Fibroblast of skin of abdomen (primary cell): Measurements from ENCODE around the gene GRIA1.

Experiments used
- DNase-seq: peaks from one replicate; pipeline ENCODE4 v3.0.0-alpha.2; 2013

The GRIA1 gene

GRCh38 chr5:153783362-153783658, 292.8 kb downstream of the GRIA1 start:
- DNase-seq: no peak

- no peak for DNase-seq
Observed at GRCh38 chr5:153784277-153784676, 293.8 kb downstream of the GRIA1 start.

GRCh38 chr5:153791339-153791738, 300.9 kb downstream of the GRIA1 start:
- DNase-seq: no peak

GRCh38 chr5:153792305-153792704, 301.8 kb downstream of the GRIA1 start:
- no peak for DNase-seq

- DNase-seq: no peak
Observed at GRCh38 chr5:153793699-153794098, 303.2 kb downstream of the GRIA1 start.

- DNase-seq: no peak
Observed at GRCh38 chr5:153794327-153794726, 303.9 kb downstream of the GRIA1 start.

GRCh38 chr5:153796527-153796926, 306.1 kb downstream of the GRIA1 start:
- no peak for DNase-seq

GRCh38 chr5:153797484-153797883, 307.0 kb downstream of the GRIA1 start:
- no peak for DNase-seq

GRCh38 chr5:153798830-153799229, 308.4 kb downstream of the GRIA1 start:
- DNase-seq: no peak

GRCh38 chr5:153799466-153799865, 309.0 kb downstream of the GRIA1 start:
- no peak for DNase-seq

GRCh38 chr5:153802050-153802821, 311.8 kb downstream of the GRIA1 start:
- no peak for DNase-seq

- DNase-seq: no peak
Observed at GRCh38 chr5:153807801-153808200, 317.3 kb downstream of the GRIA1 start.

- peak; percentile 53 for DNase-seq
Observed at GRCh38 chr5:153809166-153809565, 318.7 kb downstream of the GRIA1 start.

- peak; percentile 69 for DNase-seq
Observed at GRCh38 chr5:153813901-153814300, 323.4 kb downstream of the GRIA1 start.

- no peak for DNase-seq
Observed at GRCh38 chr5:153816870-153817269, 326.4 kb downstream of the GRIA1 start.

- peak; percentile 25 for DNase-seq
Observed at GRCh38 chr5:153818626-153819025, 328.2 kb downstream of the GRIA1 start.

GRCh38 chr5:153823036-153823435, 332.6 kb downstream of the GRIA1 start:
- peak; percentile 60 for DNase-seq

- DNase-seq: no peak
Observed at GRCh38 chr5:153824909-153825308, 334.4 kb downstream of the GRIA1 start.

- DNase-seq: no peak
Observed at GRCh38 chr5:153827397-153827796, 336.9 kb downstream of the GRIA1 start.

- peak; percentile 85 for DNase-seq
Observed at GRCh38 chr5:153829510-153830065, 339.1 kb downstream of the GRIA1 start.

GRCh38 chr5:153831973-153832372, 341.5 kb downstream of the GRIA1 start:
- DNase-seq: no peak

- DNase-seq: no peak
Observed at GRCh38 chr5:153835891-153836515, 345.5 kb downstream of the GRIA1 start.

- peak; percentile 35 for DNase-seq
Observed at GRCh38 chr5:153849303-153850113, 359.0 kb downstream of the GRIA1 start.
